K562 (cell line): ENCODE measurements around the gene JADE3. TPM values are rescaled to one million over a fixed set of nuclear protein-coding genes. Genes with fewer than 3 reads are reported as not detected.

ENCODE experiments used
- ATAC-seq: fragments of 200-7000 bp; cut with Tn5 transposase; 3 replicates; pipeline ENCODE4 v1.9.1; 2020; ENCODE audit warnings: moderate library complexity
- BruUV-seq: library from RNA; stranded (reverse); fragments of 400-500 nt; replicated peaks from 2 replicates; lab custom pipeline; 2021; lab: Mats Ljungman, UMichigan
- CTCF ChIA-PET: fragments of 300-600 bp; formaldehyde crosslinking; extraction: SDS; loops from one replicate; lab custom pipeline; 2021; ENCODE audit warnings: low intra/inter-chr PET ratio; lab: Yijun Ruan, JAX
- POLR2A ChIA-PET: fragments of 300-600, 350-650 bp; sonication (Branson Sonifier 250); formaldehyde crosslinking; extraction: SDS; loops from one replicate; lab custom pipeline; 2021; ENCODE audit warnings: antibody characterized with exemption, inconsistent platforms; lab: Yijun Ruan, JAX
- DNase-seq, 4 experiments: peaks; one replicate each; pipeline versions ENCODE4 v3.0.0 to v3.0.0-alpha.2; 2011 to 2018; ENCODE audit warnings: low spot score in 3 of 4, mixed read lengths in 3 of 4; ENCODE audit errors: extremely low read depth in 1 of 4
- FAIRE-seq: peaks from 2 replicates; lab custom pipeline; 2011; peaks lifted over from hg19 to GRCh38; lab: Jason Lieb, UNC
- H2AFZ ChIP-seq: 2 replicates; pipeline ENCODE4 v1.6.0; 2011; ENCODE audit warnings: low read depth, low read length, control low read depth, inconsistent platforms
- H3K27ac ChIP-seq: fragments of 200-600 bp; 3 replicates; pipeline ENCODE4 v1.8.0; 2011; ENCODE audit warnings: low read depth, mild to moderate bottlenecking, control low read depth, inconsistent platforms, low read length, moderate library complexity, mixed read lengths; ENCODE audit errors: extremely low read depth
- H3K27me3 ChIP-seq, 2 experiments: fragments of 300-600 bp in 1 of 2; 2 replicates in 1 of 2; 3 replicates in 1 of 2; pipeline versions ENCODE4 v1.6.0 to v1.8.0; 2011; ENCODE audit warnings: inconsistent platforms in 2 of 2, low read length in 2 of 2, mild to moderate bottlenecking in 1 of 2, mixed read lengths in 1 of 2, moderate library complexity in 1 of 2; ENCODE audit not compliant: control insufficient read depth in 2 of 2, insufficient read depth in 2 of 2
- H3K36me3 ChIP-seq: fragments of 300-600 bp; 3 replicates; pipeline ENCODE4 v1.8.0; 2011; ENCODE audit warnings: mild to moderate bottlenecking, low read length, inconsistent platforms; ENCODE audit not compliant: control insufficient read depth, insufficient read depth
- H3K4me1 ChIP-seq, 2 experiments: fragments of 200-600 bp in 1 of 2; replicated peaks in 1 of 2; 2 replicates in 1 of 2; 3 replicates in 1 of 2; pipeline versions ENCODE4 v1.5.1 to v1.8.0; 2011; ENCODE audit warnings: inconsistent platforms in 2 of 2, low read length in 2 of 2, mild to moderate bottlenecking in 1 of 2, mixed read lengths in 1 of 2, moderate library complexity in 1 of 2; ENCODE audit not compliant: control insufficient read depth in 2 of 2, insufficient read depth in 2 of 2
- H3K4me2 ChIP-seq: 2 replicates; pipeline ENCODE4 v1.6.1; 2011; ENCODE audit warnings: low read length, control low read depth, inconsistent platforms, mixed read lengths; ENCODE audit not compliant: insufficient read depth
- H3K4me3 ChIP-seq: fragments of 200-600 bp; sonication (generic), shearing (Covaris generic); 2 replicates; pipeline ENCODE4 v1.5.1; 2016; ENCODE audit warnings: control low read depth, inconsistent platforms
- H3K79me2 ChIP-seq: fragments of 200-600 bp; 3 replicates; pipeline ENCODE4 v1.8.0; 2011; ENCODE audit warnings: low read length, inconsistent platforms; ENCODE audit not compliant: control insufficient read depth, insufficient read depth
- H3K9ac ChIP-seq, 2 experiments: 2 replicates each; pipeline versions ENCODE4 v1.6.0 to v1.6.1; 2011; ENCODE audit warnings: low read depth in 2 of 2, low read length in 2 of 2, control low read depth in 1 of 2, inconsistent platforms in 1 of 2, mild to moderate bottlenecking in 1 of 2, mixed read lengths in 1 of 2; ENCODE audit not compliant: insufficient read depth in 1 of 2
- H3K9me1 ChIP-seq: one replicate; pipeline ENCODE4 v1.6.0; 2011; ENCODE audit warnings: inconsistent platforms, mild to moderate bottlenecking, low read length, moderate library complexity; ENCODE audit not compliant: control insufficient read depth, insufficient read depth
- H3K9me3 ChIP-seq: replicated peaks from 2 replicates; pipeline ENCODE4 v1.5.1; 2011; ENCODE audit warnings: low read depth, low read length, inconsistent platforms; ENCODE audit not compliant: control insufficient read depth, insufficient read depth
- H4K20me1 ChIP-seq: replicated peaks from 2 replicates; pipeline ENCODE4 v1.6.1; 2011; ENCODE audit warnings: low read length, inconsistent platforms, mixed read lengths; ENCODE audit not compliant: control insufficient read depth, insufficient read depth
- CTCF ChIP-seq, 3 experiments: IDR thresholded peaks in 2 of 3; conservative IDR thresholded peaks in 1 of 3; 2 replicates each; pipeline ENCODE4 v1.5.1; 2011 to 2012; ENCODE audit warnings: low read length in 3 of 3, mild to moderate bottlenecking in 3 of 3, control low read depth in 2 of 3, improper control_type of control experiment in 1 of 3, inconsistent platforms in 1 of 3, low read depth in 1 of 3, mixed read lengths in 1 of 3, moderate library complexity in 1 of 3; ENCODE audit not compliant: insufficient read depth in 2 of 3
- FOXA3 ChIP-seq, 2 experiments: fragments of 450-650 bp in 1 of 2; sonication (generic) in 1 of 2; formaldehyde crosslinking; IDR thresholded peaks in 1 of 2; conservative IDR thresholded peaks in 1 of 2; 2 replicates each; pipeline versions ENCODE4 v1.4.0 to v1.8.0; 2020 to 2022; ENCODE audit warnings: mild to moderate bottlenecking in 2 of 2, missing genetic modification reagents in 1 of 2
- FOXK2 ChIP-seq, 2 experiments: fragments of 450-650 bp; IDR thresholded peaks in 1 of 2; conservative IDR thresholded peaks in 1 of 2; 2 replicates each; pipeline ENCODE4 v1.6.1; 2016; ENCODE audit warnings: low read depth in 2 of 2, mild to moderate bottlenecking in 1 of 2
- MCM7 ChIP-seq, 2 experiments: fragments of 450-650 bp; IDR thresholded peaks; 2 replicates each; pipeline ENCODE4 v1.6.1; 2016 to 2018
- MLX ChIP-seq, 2 experiments: fragments of 450-650 bp in 1 of 2; sonication (generic) in 1 of 2; formaldehyde crosslinking; conservative IDR thresholded peaks; 2 replicates each; pipeline versions ENCODE4 v1.4.0 to v1.8.1; 2020 to 2022; ENCODE audit warnings: mild to moderate bottlenecking in 1 of 2, missing genetic modification reagents in 1 of 2
- POLR3G ChIP-seq: IDR thresholded peaks from 2 replicates; pipeline ENCODE4 v1.6.1; 2011; ENCODE audit not compliant: insufficient read length, insufficient replicate concordance; ENCODE audit errors: extremely low read depth
- RAD21 ChIP-seq, 2 experiments: fragments of 250-450 bp in 1 of 2; fragments of 450-650 bp in 1 of 2; sonication (Bioruptor Pico) in 1 of 2; formaldehyde crosslinking in 1 of 2; IDR thresholded peaks in 1 of 2; conservative IDR thresholded peaks in 1 of 2; 2 replicates each; pipeline versions ENCODE4 v1.4.0 to v1.8.0; 2020 to 2022; ENCODE audit warnings: mild to moderate bottlenecking in 2 of 2, moderate library complexity in 1 of 2
- REST ChIP-seq, 2 experiments: fragments of 450-650 bp; formaldehyde crosslinking in 1 of 2; IDR thresholded peaks; 2 replicates each; pipeline versions ENCODE4 v1.4.0 to v1.6.1; 2014 to 2020; ENCODE audit warnings: mild to moderate bottlenecking in 2 of 2, borderline replicate concordance in 1 of 2, low read depth in 1 of 2
- WGBS: fragments of 100-300 bp; shearing (Covaris generic); methylation state at CpG from one replicate; pipeline ENCODE4 v1.1.6; 2016; ENCODE audit warnings: low coverage, mixed read lengths; ENCODE audit not compliant: insufficient coverage; ENCODE audit errors: missing lambda C conversion rate; 5-methylcytosine and 5-hydroxymethylcytosine counted together
- in situ Hi-C: fragments of 300-500 bp; cut with MboI; formaldehyde crosslinking; loops from 4 replicates; pipeline ENCODE4 v1.15.0; 2018; ENCODE audit warnings: inconsistent platforms, mixed read lengths
- intact Hi-C: fragments of 100-400 bp; cut with micrococcal nuclease; formaldehyde crosslinking; loops from 2 replicates; pipeline ENCODE4 v1.14.2; 2022
- polyA plus RNA-seq, 8 experiments: library from polyadenylated mRNA; depleted of rRNA in 4 of 8; stranded (reverse) in 5 of 8; unstranded in 3 of 8; fragments of >200 nt; fragmentation: Nextera tagmentation in 2 of 8; fragmentation: Illumina TruSeq in 1 of 8; extraction: Ambion mirVana in 2 of 8; extraction: Trizol in 1 of 8; gene quantifications; 2 replicates each; pipeline versions ENCODE4 v1.2.1 to v1.2.3, GENCODE V29; 2011 to 2014; ENCODE audit warnings: inconsistent platforms in 1 of 8, missing spikeins in 1 of 8
- total RNA-seq, 7 experiments: library from RNA; depleted of rRNA in 6 of 7; stranded (reverse); fragments of >200 nt in 6 of 7; fragmentation: Illumina TruSeq in 2 of 7; extraction: Trizol in 2 of 7; gene quantifications; 2 replicates each; pipeline versions ENCODE4 v1.2.1 to v1.2.3, GENCODE V29; 2011 to 2021; ENCODE audit warnings: low replicate concordance in 1 of 7

The JADE3 gene
- total and polyA plus RNA-seq, 9 of the 15 experiments (the other 6 are each of a cell fraction or from before 2014, with no cell fraction given) = 2.6 to 10.0 (median 7.0) TPM

- BruUV-seq = no TSS peak
- FAIRE-seq (peak; percentile 61), ATAC-seq (peak; percentile 56; the same call in 2 of the 3 replicates), DNase-seq (peak in 3 of 4 experiments; percentile 12 to 38 (median 20))
- no peaks in the 10 kb centered on the region for H3K9me1 ChIP-seq
- WGBS = 0% methylated on average over 1 of the region's 1 CpG
- no peaks in the 10 kb centered on the region for H3K4me1 ChIP-seq
- no peak overlapping the region for H3K9ac ChIP-seq
- ChIA-PET POLR2A (interaction anchor here (0.6 kb wide), 2 partner anchors 24 to 195 kb away, joined by 3 read pairs; no protein-coding TSS in a partner anchor), CTCF (interaction anchor here (1.2 to 1.6 kb wide), 3 partner anchors 334 to 711 kb away, joined by 3 to 5 read pairs (median 5); partner anchors contain the start of gene SLC9A7)
- no peaks in the 10 kb centered on the region for H3K9me3 ChIP-seq
- no peaks in the 10 kb centered on the region for H3K27me3 ChIP-seq
- in situ Hi-C loops = no loop called here
- no peak overlapping the region for H3K4me2 ChIP-seq
- H3K27ac ChIP-seq = no peak overlapping the region
- no peaks in the 10 kb centered on the region for H3K36me3 ChIP-seq
- no peak overlapping the region for H2AFZ ChIP-seq
- intact Hi-C loops = loop anchor here (1.0 to 2.0 kb wide), 2 partner anchors 189 to 334 kb away; partner anchors contain the start of gene SLC9A7
- H4K20me1 ChIP-seq = no peaks in the 10 kb centered on the region
- no peak for TF ChIP-seq POLR3G
- TF ChIP-seq REST (IDR thresholded peaks at IDR 0.05; ENCODE audit: borderline replicate concordance) = peak; percentile 52; the same call in 1 of the 2 replicates
- no peak for TF ChIP-seq REST (CRISPR knock-in tag; IDR thresholded peaks at IDR 0.05; ENCODE audit: low read depth)
- no peak for TF ChIP-seq MCM7 (IDR thresholded peaks at IDR 0.05)
- peak; percentile 67 to 76 for TF ChIP-seq RAD21 (CRISPR knock-in tag; conservative IDR thresholded peaks at IDR 0.05 in 1 of 2, IDR thresholded peaks at IDR 0.05 in 1 of 2)
- TF ChIP-seq FOXK2 (conservative IDR thresholded peaks at IDR 0.05 in 1 of 2, IDR thresholded peaks at IDR 0.05 in 1 of 2; ENCODE audit: low read depth in 2 of 2) = no peak
- no peak for TF ChIP-seq MLX (CRISPR knock-in tag; conservative IDR thresholded peaks at IDR 0.05)
- no peak for TF ChIP-seq FOXA3 (CRISPR knock-in tag; conservative IDR thresholded peaks at IDR 0.05 in 1 of 2, IDR thresholded peaks at IDR 0.05 in 1 of 2)
- TF ChIP-seq CTCF (IDR thresholded peaks at IDR 0.05 in 2 of 3, conservative IDR thresholded peaks at IDR 0.05 in 1 of 3; ENCODE audit: insufficient read depth in 2 of 3, low read depth in 1 of 3, low read length in 3 of 3) = peak; percentile 28 to 67 (median 43); a peak in 4 of 6 replicates
- TF ChIP-seq, all 486 proteins: peak for 3
- no peaks in the 10 kb centered on the region for H3K79me2 ChIP-seq
- H3K4me3 ChIP-seq = no peak overlapping the region
Observed at GRCh38 chrX:47093248-47093647, 181.0 kb downstream of the JADE3 start.
